Stomach (tissue), 4 donors: ENCODE measurements around the gene FATE1.

ENCODE experiments used
- CTCF ChIP-seq, 7 experiments: fragments of 450-650 bp in 4 of 7; fragments of 200-600 bp in 3 of 7; sonication (generic) in 3 of 7; IDR thresholded peaks; one replicate each; pipeline ENCODE4 v1.5.1; 2016 to 2019; ENCODE audit warnings: antibody characterized with exemption in 7 of 7, control low read depth in 2 of 7, mild to moderate bottlenecking in 1 of 7
- EP300 ChIP-seq: sonication (generic); formaldehyde crosslinking; IDR thresholded peaks from one replicate; pipeline ENCODE4 v1.6.1; 2017; ENCODE audit warnings: antibody characterized with exemption
- POLR2A ChIP-seq, 4 donors: fragments of 450-650 bp; IDR thresholded peaks; one replicate each; pipeline ENCODE4 v1.6.1; 2016; ENCODE audit warnings: antibody characterized with exemption in 4 of 4, control low read depth in 2 of 4, mild to moderate bottlenecking in 1 of 4, moderate library complexity in 1 of 4
- POLR2AphosphoS5 ChIP-seq, 3 donors: sonication (generic); formaldehyde crosslinking; IDR thresholded peaks; one replicate each; pipeline ENCODE4 v1.6.1; 2016; ENCODE audit warnings: antibody characterized with exemption in 3 of 3

- TF ChIP-seq CTCF (IDR thresholded peaks at IDR 0.05): no peak
- TF ChIP-seq EP300: no peak
- no peak for TF ChIP-seq POLR2AphosphoS5 (IDR thresholded peaks at IDR 0.05)
- TF ChIP-seq POLR2A (IDR thresholded peaks at IDR 0.05): no peak
Observed at GRCh38 chrX:151759041-151759708, 43.3 kb downstream of the FATE1 start.
